Endothelial cell of hepatic sinusoid (primary cell): ENCODE results near the gene TGFBR2.
"Not testable (repeated sequence)": the region's sequence is repeated elsewhere in the genome, so short reads cannot be mapped to it uniquely, and the experiment has no call there.

Experiments used
- in situ Hi-C: cut with HindIII; loops from 2 replicates; pipeline ENCODE4 v1.10.0; 2017; ENCODE audit warnings: low sequenced_read_pairs

The TGFBR2 gene

GRCh38 chr3:30617653-30618052 lies 11.3 kb downstream of the TGFBR2 start:
- in situ Hi-C loops = no loop called here

GRCh38 chr3:30618526-30618925 lies 12.1 kb downstream of the TGFBR2 start:
- in situ Hi-C loops = no loop called here

- in situ Hi-C loops = no loop called here
Measured at GRCh38 chr3:30619318-30619717, 12.9 kb downstream of the TGFBR2 start.

GRCh38 chr3:30620402-30621360 lies 14.3 kb downstream of the TGFBR2 start:
- in situ Hi-C loops = no loop called here

- in situ Hi-C loops = no loop called here
Measured at GRCh38 chr3:30621576-30621975, 15.2 kb downstream of the TGFBR2 start.

GRCh38 chr3:30622047-30622545 lies 15.7 kb downstream of the TGFBR2 start:
- in situ Hi-C loops = no loop called here

- in situ Hi-C loops = no loop called here
Measured at GRCh38 chr3:30622790-30623189, 16.4 kb downstream of the TGFBR2 start.

GRCh38 chr3:30623351-30623750 lies 16.9 kb downstream of the TGFBR2 start:
- in situ Hi-C loops = no loop called here

GRCh38 chr3:30624480-30624879 lies 18.1 kb downstream of the TGFBR2 start:
- in situ Hi-C loops = not testable (repeated sequence)

GRCh38 chr3:30625541-30626438 lies 19.4 kb downstream of the TGFBR2 start:
- in situ Hi-C loops = no loop called here

GRCh38 chr3:30626443-30627180 lies 20.2 kb downstream of the TGFBR2 start:
- in situ Hi-C loops = no loop called here

GRCh38 chr3:30628205-30628900 lies 22.0 kb downstream of the TGFBR2 start:
- in situ Hi-C loops = no loop called here

- in situ Hi-C loops = no loop called here
Measured at GRCh38 chr3:30628901-30629590, 22.6 kb downstream of the TGFBR2 start.

- in situ Hi-C loops = no loop called here
Measured at GRCh38 chr3:30629746-30630145, 23.3 kb downstream of the TGFBR2 start.

GRCh38 chr3:30630238-30631030 lies 24.0 kb downstream of the TGFBR2 start:
- in situ Hi-C loops = no loop called here

- in situ Hi-C loops = no loop called here
Measured at GRCh38 chr3:30631243-30631904, 25.0 kb downstream of the TGFBR2 start.

GRCh38 chr3:30632065-30632464 lies 25.7 kb downstream of the TGFBR2 start:
- in situ Hi-C loops = no loop called here

GRCh38 chr3:30632521-30632920 lies 26.1 kb downstream of the TGFBR2 start:
- in situ Hi-C loops = no loop called here
